HG03520 (cell line): ENCODE data around the gene RPS6KA1.

Experiments
- ATAC-seq: cut with Tn5 transposase; IDR thresholded peaks from one replicate; pipeline ENCODE4 v1.9.1; 2021; ENCODE audit warnings: mild to moderate bottlenecking, moderate library complexity; ENCODE audit not compliant: unreplicated experiment

Gene RPS6KA1

DNA sequence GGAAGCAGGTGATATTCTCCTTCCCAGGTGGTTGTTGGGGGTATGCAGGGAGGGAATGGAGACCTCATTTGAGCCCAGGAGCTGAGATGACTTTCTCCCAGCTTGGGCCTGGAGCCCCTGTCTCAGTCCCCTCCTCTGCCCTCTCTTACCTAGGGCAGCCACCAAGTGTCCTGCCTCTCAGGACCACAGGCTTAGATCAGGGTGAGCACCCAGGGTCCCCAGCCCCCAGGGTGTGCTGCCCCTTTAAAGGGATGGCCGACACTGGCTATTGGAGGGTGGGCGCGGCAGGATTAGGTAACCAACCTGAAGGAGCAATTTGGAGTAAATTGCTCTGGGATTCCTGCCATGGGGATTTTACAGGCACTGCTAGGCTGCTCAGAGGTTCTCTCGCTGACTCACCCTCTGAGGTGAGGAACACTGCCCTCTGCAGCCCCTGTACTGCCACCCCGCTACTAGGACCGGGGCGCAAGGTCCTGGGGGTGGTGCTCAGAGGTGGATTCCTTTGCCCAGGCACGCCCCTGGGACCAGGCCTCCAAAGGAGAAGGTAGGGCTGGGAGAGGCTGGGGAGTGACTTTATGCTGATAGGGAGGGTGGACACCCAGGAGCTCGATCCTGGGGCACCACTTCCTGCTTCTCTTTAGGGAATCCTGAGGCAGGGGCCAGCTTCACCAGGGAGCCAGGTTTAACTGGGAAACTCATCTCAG is 1.5 kb downstream of the RPS6KA1 start:
- no peak for ATAC-seq

DNA sequence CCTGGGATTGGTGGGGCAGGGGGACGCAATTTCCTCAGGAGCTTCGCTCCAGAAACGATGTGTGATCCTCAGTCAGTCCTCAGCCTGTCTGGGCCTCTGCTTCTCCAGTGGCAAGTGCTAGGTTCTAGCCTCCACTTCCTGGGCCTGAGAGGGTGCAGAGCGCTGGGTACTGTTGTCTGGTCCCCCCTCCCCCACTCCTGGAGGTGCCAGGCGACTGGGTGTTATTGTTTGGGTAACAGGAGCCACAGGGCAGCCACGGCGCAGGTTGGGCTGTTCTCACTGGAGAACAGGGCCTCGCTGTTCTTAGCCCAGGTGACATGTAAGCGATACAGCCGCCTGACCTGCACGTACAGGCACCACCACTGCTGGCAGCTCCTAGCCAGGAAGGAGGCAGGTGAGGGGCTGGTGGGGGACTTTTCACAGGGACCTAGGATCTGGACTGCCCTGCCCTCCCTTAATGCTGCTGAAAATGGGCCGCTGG is 2.1 kb downstream of the RPS6KA1 start:
- ATAC-seq: no peak

DNA sequence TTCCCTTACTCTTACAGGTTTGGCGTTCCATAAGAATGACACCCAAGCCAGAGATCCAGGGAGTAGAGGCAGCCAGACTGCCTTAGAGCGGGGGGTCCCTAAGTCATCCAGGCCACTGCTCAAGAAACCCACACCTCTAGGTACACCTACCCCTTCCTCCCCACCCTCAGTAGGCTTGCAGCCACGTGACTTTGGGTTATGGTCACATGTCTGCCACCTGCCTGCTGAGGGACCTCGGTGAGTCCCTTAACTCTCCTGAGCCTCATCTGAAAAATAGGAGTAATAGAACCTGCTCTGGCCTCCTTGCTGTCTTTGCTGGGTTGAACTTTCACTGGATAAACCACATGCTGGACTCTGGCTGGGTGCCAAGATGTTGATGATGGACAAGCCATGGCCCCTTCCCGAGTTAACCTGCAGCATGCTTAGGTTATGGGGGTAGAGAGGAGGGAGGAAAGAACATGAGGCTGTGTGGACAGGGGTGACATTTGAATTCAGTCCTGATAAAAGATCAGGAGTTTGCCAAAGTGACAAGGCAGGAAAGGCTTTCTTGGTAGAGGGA is 4.5 kb downstream of the RPS6KA1 start:
- ATAC-seq: no peak

DNA sequence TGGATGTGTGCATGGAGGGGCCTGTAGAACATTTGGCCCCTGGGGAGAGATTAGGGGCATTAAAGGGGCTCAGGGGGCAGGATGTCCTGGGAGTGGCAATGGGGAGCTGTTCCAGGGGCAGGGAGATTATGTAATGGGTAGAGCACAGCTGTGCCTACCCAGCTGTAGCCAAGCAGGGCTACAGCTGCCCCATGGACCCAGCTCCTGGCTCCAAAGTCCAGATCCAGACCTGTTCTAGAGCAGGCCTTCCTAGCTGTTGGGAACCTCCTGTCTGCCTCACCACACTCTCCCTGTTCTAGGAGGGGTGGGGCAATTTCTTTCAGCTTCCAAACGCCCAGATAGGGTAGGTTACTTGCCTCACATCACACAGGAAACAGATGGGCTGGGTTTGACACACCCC is 5.6 kb downstream of the RPS6KA1 start:
- no peak for ATAC-seq

DNA sequence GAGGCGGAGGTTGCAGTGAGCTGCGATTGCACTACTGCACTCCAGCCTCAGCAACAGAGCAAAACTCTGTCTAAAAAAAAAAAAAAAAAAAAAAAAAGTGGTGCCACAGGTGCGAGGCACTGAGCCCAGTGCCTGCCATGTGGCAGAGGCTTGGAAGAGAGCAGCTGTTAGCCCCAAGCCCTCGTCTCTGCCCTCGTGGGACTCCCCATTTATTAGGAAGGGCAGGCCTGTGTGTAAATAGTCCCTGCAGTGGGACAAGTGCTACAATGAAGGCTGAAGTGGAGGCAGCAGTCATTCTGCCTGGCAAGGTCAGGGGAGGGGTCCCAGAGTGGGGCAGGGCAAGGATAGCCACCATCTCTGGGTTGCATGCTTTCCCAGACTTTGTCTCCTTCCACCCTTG is 6.5 kb downstream of the RPS6KA1 start:
- ATAC-seq: no peak

DNA sequence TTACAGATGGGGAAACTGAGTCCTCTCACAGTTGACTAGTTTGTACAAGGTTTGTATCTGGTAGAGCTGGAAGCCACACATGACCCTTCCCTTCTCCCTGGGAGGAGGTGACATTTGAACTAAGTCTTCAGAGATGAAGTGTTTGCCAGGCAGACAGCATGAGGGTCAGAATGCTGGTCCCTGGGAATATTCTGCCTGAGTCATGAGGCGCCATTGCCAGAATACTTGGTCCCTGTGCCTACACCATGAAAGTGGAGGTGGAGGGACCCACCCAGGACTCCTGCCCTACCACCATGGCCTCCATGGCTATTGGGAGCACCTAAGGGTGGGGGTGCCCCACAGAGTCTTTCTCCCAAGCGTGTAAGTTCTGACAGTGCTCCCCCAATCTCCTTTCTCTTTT is 7.0 kb downstream of the RPS6KA1 start:
- no peak for ATAC-seq

DNA sequence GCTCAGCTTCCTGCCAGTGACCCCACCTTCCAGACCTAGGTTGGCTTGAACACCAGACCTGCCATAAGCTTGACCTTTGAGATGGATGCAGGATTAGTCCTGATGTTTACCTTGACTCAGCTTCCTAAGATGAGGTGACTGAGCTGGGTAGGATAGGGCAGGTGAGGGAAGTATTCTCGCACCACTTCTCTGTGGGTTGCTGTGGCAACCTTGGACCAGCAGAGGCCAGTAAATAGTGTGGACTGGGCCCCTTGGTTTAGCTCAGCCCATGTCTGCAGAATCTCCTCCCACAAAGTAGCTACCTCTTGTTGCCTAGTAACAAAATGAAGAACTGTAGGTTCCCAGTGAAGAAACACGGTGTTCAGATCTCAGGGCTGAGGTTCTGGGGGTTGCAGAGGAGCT is 8.4 kb downstream of the RPS6KA1 start:
- no peak for ATAC-seq

DNA sequence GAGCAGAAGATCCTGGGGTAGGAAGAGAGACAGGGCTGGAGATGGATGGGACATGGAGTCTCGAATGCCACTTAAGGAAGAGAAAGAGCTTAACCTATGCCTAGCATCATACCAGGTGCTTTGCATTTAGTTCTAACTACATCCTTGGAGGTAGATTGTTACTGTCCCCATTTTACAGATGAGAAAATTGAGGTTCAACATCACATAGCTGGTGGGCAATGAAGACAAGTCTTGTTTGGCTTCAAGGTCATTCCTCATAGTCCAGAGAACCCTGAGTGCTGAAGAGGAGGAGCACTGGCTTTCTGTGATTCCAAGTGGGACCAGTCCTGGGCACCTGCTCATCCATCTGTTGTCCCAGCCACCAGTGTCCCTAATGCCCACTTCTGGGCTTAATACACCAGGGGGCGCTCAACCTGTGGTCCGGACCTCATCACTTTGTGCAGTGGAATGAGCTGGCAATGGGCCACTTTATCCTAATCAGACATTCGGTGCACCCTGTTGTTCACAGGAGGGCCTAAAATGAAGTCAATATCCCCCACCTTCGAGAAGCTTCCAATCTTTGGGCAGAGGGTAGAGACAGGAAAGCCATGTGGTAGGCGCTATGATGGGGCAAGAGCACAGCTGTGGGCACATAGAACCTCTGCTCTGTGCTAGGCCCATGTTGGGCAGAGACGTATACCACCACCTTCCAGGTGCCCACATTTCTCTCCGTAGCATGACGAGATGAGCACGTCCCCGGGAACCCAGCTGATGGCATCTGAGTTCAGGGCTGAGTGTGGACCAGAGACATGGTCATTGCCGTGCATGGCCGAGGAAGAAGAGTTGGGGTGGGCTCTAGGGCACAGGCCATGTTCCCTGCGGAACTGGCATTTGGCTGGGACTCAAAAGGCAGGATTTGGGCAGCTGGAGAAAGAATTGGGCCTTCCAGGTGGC is 9.2 kb downstream of the RPS6KA1 start:
- ATAC-seq: no peak

DNA sequence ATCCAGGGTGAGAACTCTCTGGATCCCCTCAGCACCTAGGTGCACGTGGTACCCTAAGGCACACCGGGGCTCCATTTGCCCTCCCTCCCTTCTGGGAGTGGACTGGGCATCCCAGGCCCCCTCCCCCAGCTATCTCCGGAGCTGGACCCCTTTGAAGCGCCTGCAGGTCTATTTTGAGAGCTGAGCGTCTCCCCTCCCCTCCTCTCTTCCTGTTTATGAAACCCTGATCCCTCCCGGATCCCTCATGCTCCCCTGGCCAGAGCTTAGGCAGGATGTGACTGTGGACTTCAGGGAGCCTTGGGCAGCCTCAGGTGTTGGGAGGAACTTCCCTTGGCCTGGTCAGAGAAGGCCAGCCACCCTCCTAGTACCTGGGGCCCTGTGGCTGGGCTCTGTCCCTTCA is 10.2 kb downstream of the RPS6KA1 start:
- ATAC-seq: no peak

DNA sequence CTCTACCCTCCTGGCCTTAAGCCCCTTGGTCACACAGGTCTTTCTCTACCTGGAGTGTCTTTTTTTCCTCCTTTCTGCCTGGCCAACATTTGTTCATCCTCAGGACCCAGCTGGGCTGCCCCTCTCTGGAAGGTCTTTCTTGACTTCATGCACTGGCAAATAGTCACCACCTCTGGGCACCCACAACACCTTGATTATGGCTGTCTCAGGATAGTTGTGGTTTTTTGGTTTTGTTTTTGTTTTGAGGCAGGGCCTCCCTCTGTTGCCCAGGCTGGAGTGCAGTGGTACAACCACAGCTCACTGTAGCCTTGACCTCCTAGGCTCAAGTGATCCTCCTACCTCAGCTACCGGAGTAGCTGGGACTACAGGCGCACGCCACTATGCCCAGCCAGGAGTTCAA is 10.8 kb downstream of the RPS6KA1 start:
- ATAC-seq: no peak

DNA sequence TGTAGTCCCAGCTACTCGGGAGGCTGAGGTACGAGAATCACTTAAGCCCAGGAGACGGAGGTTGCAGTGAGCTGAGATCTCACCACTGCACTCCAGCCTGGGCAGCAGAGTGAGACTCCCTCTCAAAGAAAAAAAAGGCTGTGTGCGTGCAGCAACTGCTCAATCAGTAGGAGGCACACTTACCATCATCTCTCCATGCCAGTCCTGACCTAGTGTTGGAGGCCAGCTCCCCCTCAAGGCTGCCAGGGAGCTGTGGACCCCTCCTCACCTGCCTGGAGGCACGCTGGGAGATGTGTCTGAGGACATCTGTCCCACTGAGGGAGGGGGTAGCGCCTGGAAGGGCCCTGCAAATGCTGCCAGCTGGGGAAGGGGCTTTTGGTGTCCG is 11.9 kb downstream of the RPS6KA1 start:
- no peak for ATAC-seq

DNA sequence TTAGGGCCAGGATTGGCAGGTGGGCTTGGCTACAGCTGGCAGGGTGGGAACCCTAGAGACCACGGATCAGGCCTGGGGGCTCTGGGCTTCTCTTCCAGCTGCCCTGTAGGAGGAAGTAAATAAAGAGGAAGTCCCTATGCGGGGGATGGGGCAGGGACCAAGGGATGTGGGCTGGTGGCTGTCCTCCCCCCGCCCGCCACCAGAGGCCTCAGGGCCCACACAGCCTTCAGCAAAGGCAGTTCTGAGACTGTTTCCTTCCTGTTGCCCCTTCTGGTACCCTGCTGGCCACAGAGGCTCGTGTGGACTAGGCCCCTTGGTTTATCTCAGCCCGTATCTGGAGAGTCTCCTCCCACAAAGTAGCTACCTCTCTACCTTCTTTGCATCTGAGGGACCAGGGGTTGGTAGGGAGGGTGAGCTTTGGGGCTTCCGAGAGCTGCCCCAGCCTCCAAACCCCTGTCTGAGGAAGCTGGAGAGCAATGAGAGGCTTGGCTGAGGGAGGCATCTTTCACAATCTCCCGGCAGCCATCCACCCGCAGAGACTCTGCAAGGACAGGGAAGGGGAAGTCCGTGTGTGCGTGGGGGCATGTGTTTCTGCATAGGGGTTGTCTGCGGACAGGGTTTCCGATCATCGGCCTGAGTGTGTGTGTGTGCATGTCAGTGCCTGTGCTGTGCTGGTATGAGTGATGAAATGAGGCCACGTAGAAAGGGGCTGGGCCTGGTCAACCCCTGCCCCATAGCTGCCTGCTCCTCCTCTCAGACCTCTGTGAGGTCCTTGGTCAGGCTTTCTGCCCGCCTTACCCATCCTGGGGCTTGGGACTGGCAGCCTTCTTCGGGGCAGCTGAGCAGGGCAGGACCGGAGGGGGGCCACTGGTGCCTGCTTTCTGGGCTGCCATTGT is 12.5 kb downstream of the RPS6KA1 start:
- peak; percentile 50 for ATAC-seq

DNA sequence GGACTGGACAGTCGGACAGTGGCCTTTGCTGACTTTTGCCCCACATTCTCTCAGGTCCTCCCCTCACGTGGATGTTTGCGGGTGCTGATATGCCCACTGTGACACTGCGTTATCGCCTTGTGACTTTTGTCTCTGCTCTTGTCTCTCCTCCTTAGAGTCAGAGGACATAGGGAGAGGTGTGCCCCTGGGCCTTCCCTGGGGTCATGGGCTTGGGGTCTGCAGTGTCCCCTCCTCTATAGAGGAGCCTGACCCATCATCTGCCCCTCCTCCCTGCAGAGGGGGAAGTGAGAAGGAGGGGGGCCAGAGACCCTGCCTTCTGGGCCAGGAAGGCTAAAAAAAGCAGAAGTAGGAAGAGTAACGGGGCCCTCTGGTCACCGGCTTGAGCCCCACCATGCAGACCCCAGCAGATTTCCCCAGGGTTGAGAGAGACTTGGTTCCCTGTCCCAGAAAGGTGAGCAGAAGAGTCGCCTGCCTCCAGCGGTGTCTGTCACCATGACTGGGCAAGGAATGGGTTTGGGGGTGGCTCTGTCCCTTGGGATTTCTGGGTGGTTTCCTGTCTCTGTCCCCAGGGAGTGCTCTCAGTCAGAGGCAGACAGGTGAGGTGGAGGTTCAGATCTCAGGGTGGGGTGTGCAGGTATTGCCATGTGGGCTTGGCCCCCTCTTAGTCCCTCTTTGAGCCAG is 13.3 kb downstream of the RPS6KA1 start:
- ATAC-seq: no peak

DNA sequence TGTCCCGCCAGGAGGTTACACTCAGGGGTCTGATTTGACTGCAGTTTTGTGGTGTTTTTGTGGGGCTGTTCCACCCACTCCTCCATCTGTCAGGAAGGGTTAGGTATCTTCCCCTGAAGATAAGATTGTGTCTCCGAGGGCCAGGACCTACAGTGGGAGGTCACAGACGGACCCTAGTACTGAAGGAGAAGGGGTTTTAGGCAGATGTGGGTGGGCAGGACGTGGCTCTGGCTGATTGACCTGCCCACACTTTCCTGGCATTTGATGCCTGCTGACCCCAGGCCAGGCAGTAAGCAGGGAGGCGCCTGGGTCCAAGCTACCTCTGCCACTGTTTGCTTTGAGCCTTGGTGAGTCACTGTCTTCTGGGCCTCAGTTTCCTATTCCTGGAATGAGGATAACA is 13.9 kb downstream of the RPS6KA1 start:
- ATAC-seq: no peak

DNA sequence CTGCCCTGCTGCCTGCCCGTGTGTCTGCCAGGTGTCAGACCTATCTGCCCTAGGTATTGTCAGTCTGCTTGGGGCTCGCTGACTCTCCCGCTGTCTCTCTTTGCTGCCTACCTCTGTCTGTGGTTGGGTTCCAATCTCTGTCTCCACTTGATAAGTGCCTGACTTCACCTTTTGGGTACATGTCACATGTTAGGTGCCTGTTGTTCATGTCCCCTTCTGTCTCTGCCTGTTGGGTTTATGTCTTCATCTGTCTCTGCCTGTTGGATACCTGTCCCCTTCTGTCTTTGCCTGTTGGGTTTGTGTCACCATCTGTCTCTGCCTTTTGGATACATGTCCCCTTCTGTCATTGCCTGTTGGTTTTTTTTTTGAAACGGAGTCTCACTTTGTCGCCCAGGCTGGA is 14.6 kb downstream of the RPS6KA1 start:
- ATAC-seq: no peak

DNA sequence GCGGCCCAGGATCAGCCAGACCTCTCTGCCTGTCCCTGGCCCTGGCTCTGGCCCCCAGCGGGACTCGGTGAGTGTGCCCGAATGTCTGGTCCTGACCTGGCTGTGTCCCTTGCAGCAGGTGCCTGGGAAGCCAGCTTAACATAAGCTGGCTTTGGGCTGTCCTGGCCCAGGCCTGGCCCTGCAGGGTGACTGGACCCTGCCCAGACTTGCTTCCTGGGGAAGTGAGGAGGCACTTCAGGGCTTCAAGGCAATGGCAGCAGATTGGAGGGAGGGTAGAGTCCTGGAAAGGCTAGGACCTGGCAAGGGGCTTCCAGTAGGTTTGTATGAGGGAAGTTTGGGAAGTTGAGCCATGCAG is 16.4 kb downstream of the RPS6KA1 start:
- ATAC-seq: no peak

DNA sequence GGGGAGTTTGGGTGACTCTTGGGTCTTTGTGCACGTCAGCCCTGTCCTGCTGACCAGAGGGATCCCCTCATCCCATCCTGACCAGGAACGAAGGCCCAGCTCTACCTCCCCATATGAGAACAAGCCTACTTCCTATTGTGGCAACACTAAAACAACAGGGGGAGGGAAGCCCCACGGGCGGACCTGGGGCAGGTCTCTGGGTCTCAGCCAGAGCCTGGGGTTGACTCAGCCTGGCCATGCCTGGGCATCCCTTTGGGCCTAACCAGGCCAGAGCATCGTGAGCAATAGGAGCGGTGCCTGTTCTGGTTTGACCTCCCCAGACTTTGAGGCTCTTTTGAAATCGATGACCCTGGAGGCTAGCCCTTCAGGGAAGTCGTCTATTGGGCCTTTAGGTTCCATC is 16.8 kb downstream of the RPS6KA1 start:
- ATAC-seq: no peak

DNA sequence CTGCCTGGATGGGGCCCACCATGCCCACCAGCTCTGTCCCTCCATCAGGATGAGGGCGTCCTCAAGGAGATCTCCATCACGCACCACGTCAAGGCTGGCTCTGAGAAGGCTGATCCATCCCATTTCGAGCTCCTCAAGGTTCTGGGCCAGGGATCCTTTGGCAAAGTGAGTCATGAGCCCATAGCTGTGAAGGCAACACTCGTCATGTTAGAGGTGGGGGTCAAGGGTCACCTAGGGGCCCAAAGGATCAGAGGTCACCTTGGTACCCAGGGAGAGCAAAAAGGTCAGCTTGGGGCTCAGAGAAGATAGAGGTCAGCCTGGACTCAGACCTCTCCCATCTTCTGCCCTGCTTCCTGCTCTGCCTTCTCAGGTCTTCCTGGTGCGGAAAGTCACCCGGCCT is 17.3 kb downstream of the RPS6KA1 start:
- ATAC-seq: no peak

DNA sequence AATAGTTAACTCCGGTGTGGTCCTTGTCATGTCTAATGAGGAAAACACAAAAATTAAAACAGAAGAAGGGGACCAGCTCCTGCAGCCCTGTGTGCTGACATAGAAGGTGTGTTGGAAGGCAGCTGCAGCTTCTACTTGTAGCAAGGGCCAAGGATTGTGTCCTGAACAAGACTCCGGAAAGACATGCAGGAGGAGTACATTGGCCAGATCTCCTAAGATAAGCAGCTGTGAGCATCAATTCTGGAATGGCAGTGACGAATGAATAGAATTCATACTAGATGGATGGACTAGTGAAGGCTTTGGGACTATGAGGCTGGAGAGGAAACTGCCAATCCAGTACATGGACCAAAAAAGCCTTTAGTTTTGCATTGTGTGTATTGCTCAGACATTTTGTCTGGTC is 19.3 kb downstream of the RPS6KA1 start:
- no peak for ATAC-seq

DNA sequence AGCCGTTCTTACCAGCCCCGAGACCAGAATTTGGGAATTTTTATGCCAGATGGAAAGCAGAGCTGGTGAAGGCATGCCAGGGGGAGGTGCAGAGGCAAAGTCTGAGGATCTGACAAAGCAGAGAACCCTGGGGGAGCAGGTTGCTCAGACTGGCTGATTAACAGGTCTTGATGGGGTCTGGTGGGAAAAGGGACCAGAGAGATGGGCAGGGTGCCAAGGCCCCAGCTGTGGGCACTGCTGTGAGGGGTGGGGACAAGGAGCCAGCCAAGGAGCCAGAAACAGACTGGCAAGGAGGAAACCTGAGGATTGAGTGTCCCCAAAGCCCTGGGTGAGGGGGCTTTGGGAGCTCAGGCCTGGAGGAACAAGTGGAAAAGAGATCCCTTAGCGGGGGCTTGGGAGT is 21.4 kb downstream of the RPS6KA1 start:
- ATAC-seq: no peak
